GM19324 (cell line): ENCODE measurements around the gene SGMS2.

Source experiments
- ATAC-seq: cut with Tn5 transposase; IDR thresholded peaks from one replicate; pipeline ENCODE4 v1.9.1; 2021; ENCODE audit warnings: mild to moderate bottlenecking, moderate library complexity; ENCODE audit not compliant: unreplicated experiment, low FRiP score

The SGMS2 gene

GRCh38 chr4:107826421-107826980 is 1.8 kb downstream of the SGMS2 start:
- no peak for ATAC-seq

- no peak for ATAC-seq
Observed at GRCh38 chr4:107828315-107829090, 3.8 kb downstream of the SGMS2 start.

GRCh38 chr4:107831140-107831539 is 6.4 kb downstream of the SGMS2 start:
- no peak for ATAC-seq

- no peak for ATAC-seq
Observed at GRCh38 chr4:107832275-107832807, 7.6 kb downstream of the SGMS2 start.

GRCh38 chr4:107834241-107834794 is 9.6 kb downstream of the SGMS2 start:
- no peak for ATAC-seq

GRCh38 chr4:107835406-107835805 is 10.7 kb downstream of the SGMS2 start:
- ATAC-seq, result no peak

GRCh38 chr4:107837317-107837716 is 12.6 kb downstream of the SGMS2 start:
- no peak for ATAC-seq

GRCh38 chr4:107837776-107838618 is 13.3 kb downstream of the SGMS2 start:
- no peak for ATAC-seq

- ATAC-seq, result no peak
Observed at GRCh38 chr4:107838861-107839565, 14.3 kb downstream of the SGMS2 start.

- no peak for ATAC-seq
Observed at GRCh38 chr4:107843391-107843790, 18.7 kb downstream of the SGMS2 start.

- no peak for ATAC-seq
Observed at GRCh38 chr4:107845681-107846080, 20.9 kb downstream of the SGMS2 start.

GRCh38 chr4:107850438-107850837 is 25.7 kb downstream of the SGMS2 start:
- peak; percentile 88 for ATAC-seq

- no peak for ATAC-seq
Observed at GRCh38 chr4:107853444-107854355, 29.0 kb downstream of the SGMS2 start.

GRCh38 chr4:107854356-107855022 is 29.8 kb downstream of the SGMS2 start:
- ATAC-seq, result no peak

- no peak for ATAC-seq
Observed at GRCh38 chr4:107855723-107856122, 31.0 kb downstream of the SGMS2 start.

- no peak for ATAC-seq
Observed at GRCh38 chr4:107856901-107857300, 32.2 kb downstream of the SGMS2 start.

- no peak for ATAC-seq
Observed at GRCh38 chr4:107857741-107858140, 33.0 kb downstream of the SGMS2 start.

GRCh38 chr4:107858158-107858742 is 33.5 kb downstream of the SGMS2 start:
- no peak for ATAC-seq
